K562 (cell line): ENCODE measurements around the gene ATXN1L.

Experiments
- CREB1 ChIP-seq, 2 experiments: sonication (generic) in 1 of 2; formaldehyde crosslinking in 1 of 2; IDR thresholded peaks; 2 replicates each; pipeline versions ENCODE4 v1.6.1 to v1.8.0; 2012 to 2022; ENCODE audit warnings: inconsistent platforms in 1 of 2, mild to moderate bottlenecking in 1 of 2, missing genetic modification reagents in 1 of 2, moderate library complexity in 1 of 2
- HNRNPUL1 ChIP-seq: fragments of 200-400 bp; formaldehyde crosslinking; IDR thresholded peaks from 2 replicates; pipeline ENCODE4 v1.6.1; 2017; ENCODE audit warnings: low read length
- MTA1 ChIP-seq: fragments of 450-650 bp; IDR thresholded peaks from 2 replicates; pipeline ENCODE4 v1.6.1; 2017; ENCODE audit warnings: borderline replicate concordance
- POLR2A ChIP-seq: fragments of 450-650 bp; conservative IDR thresholded peaks from 2 replicates; pipeline ENCODE4 v1.6.1; 2016
- PTBP1 ChIP-seq: fragments of 200-400 bp; formaldehyde crosslinking; IDR thresholded peaks from 2 replicates; pipeline ENCODE4 v1.6.1; 2017; ENCODE audit warnings: low read depth, low read length
- SRF ChIP-seq, 2 experiments: fragments of 250-450, 450-650 bp in 1 of 2; sonication (Bioruptor Pico) in 1 of 2; sonication (generic) in 1 of 2; formaldehyde crosslinking; IDR thresholded peaks; 2 replicates each; pipeline versions ENCODE4 v1.5.0 to v1.5.1; 2020 to 2022; ENCODE audit warnings: mild to moderate bottlenecking in 1 of 2, missing genetic modification reagents in 1 of 2
- U2AF2 ChIP-seq: fragments of 200-400 bp; formaldehyde crosslinking; optimal IDR thresholded peaks from 2 replicates; pipeline ENCODE3; 2017; ENCODE audit warnings: low read depth, mild to moderate bottlenecking, low read length
- ZKSCAN8 ChIP-seq: fragments of 200-800 bp; sonication (Bioruptor generic); IDR thresholded peaks from 2 replicates; pipeline ENCODE4 v1.6.1; 2016; ENCODE audit warnings: missing genetic modification characterization, missing compliant biosample characterization
- ZNF589 ChIP-seq: fragments of 200-800 bp; sonication (Bioruptor generic); IDR thresholded peaks from 2 replicates; pipeline ENCODE4 v1.6.1; 2016; ENCODE audit warnings: low read depth, missing genetic modification characterization, missing compliant biosample characterization
- ZNF592 ChIP-seq: fragments of 450-650 bp; IDR thresholded peaks from 2 replicates; pipeline ENCODE4 v1.6.1; 2017; ENCODE audit warnings: antibody characterized with exemption, mild to moderate bottlenecking
- ZNF609 ChIP-seq: sonication (generic); formaldehyde crosslinking; IDR thresholded peaks from 2 replicates; pipeline ENCODE4 v1.8.1; 2023; ENCODE audit warnings: missing genetic modification reagents, mild to moderate bottlenecking, borderline replicate concordance
- ZZZ3 ChIP-seq: fragments of 450-650 bp; IDR thresholded peaks from 2 replicates; pipeline ENCODE4 v1.6.1; 2016; ENCODE audit warnings: antibody characterized with exemption, mild to moderate bottlenecking, moderate library complexity
- TF ChIP-seq, protein P1 (sequence below), 3 experiments: IDR thresholded peaks in 2 of 3; conservative IDR thresholded peaks in 1 of 3; 2 replicates each; pipeline ENCODE4 v1.5.1; 2011 to 2012; ENCODE audit warnings: low read length in 3 of 3, mild to moderate bottlenecking in 3 of 3, control low read depth in 2 of 3, improper control_type of control experiment in 1 of 3, inconsistent platforms in 1 of 3, low read depth in 1 of 3, mixed read lengths in 1 of 3, moderate library complexity in 1 of 3; ENCODE audit not compliant: insufficient read depth in 2 of 3
- TF ChIP-seq, protein P2 (sequence below): fragments of 250-450 bp; sonication (Bioruptor Pico); IDR thresholded peaks from 2 replicates; pipeline ENCODE4 v1.5.0; 2021; ENCODE audit warnings: mild to moderate bottlenecking, borderline replicate concordance

DNA sequence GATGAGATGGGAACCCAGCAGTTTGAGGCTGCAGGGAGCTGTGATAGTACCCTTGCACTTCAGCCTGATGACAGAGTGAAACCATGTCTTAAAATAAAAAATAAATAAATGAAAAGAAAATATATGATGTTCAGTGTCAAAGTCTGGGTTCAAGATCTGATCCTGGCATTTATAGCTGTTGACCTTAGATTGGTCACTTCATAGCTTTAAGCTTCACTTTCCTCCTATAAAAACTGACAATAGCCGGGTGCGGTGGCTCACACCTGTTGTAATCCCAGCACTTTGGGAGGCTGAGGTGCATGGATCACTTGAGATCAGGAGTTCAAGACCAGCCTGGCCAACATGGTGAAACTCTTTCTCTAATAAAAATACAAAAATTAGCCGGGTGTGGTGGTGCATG, 43.4 kb downstream of the ATXN1L start:
- TF ChIP-seq CREB1 (IDR thresholded peaks at IDR 0.05) (no peak), CREB1 (CRISPR knock-in tag; IDR thresholded peaks at IDR 0.05) (no peak), MTA1 (no peak), ZKSCAN8 (no peak), PTBP1 (no peak), ZNF609 (no peak), ZNF592 (no peak), SRF (CRISPR knock-in tag; IDR thresholded peaks at IDR 0.05) (no peak), POLR2A (no peak), U2AF2 (no peak), ZNF589 (CRISPR knock-in tag) (no peak), HNRNPUL1 (no peak), ZZZ3 (no peak)
- TF ChIP-seq, protein P1, sequence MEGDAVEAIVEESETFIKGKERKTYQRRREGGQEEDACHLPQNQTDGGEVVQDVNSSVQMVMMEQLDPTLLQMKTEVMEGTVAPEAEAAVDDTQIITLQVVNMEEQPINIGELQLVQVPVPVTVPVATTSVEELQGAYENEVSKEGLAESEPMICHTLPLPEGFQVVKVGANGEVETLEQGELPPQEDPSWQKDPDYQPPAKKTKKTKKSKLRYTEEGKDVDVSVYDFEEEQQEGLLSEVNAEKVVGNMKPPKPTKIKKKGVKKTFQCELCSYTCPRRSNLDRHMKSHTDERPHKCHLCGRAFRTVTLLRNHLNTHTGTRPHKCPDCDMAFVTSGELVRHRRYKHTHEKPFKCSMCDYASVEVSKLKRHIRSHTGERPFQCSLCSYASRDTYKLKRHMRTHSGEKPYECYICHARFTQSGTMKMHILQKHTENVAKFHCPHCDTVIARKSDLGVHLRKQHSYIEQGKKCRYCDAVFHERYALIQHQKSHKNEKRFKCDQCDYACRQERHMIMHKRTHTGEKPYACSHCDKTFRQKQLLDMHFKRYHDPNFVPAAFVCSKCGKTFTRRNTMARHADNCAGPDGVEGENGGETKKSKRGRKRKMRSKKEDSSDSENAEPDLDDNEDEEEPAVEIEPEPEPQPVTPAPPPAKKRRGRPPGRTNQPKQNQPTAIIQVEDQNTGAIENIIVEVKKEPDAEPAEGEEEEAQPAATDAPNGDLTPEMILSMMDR (IDR thresholded peaks at IDR 0.05 in 2 of 3, conservative IDR thresholded peaks at IDR 0.05 in 1 of 3; ENCODE audit: insufficient read depth in 2 of 3, low read depth in 1 of 3, low read length in 3 of 3), result no peak
- TF ChIP-seq, protein P2, sequence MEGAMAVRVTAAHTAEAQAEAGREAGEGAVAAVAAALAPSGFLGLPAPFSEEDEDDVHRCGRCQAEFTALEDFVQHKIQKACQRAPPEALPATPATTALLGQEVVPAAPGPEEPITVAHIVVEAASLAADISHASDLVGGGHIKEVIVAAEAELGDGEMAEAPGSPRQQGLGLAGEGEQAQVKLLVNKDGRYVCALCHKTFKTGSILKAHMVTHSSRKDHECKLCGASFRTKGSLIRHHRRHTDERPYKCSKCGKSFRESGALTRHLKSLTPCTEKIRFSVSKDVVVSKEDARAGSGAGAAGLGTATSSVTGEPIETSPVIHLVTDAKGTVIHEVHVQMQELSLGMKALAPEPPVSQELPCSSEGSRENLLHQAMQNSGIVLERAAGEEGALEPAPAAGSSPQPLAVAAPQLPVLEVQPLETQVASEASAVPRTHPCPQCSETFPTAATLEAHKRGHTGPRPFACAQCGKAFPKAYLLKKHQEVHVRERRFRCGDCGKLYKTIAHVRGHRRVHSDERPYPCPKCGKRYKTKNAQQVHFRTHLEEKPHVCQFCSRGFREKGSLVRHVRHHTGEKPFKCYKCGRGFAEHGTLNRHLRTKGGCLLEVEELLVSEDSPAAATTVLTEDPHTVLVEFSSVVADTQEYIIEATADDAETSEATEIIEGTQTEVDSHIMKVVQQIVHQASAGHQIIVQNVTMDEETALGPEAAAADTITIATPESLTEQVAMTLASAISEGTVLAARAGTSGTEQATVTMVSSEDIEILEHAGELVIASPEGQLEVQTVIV (CRISPR knock-in tag), result no peak
